NCI-H345 treated with DMSO at 0.1 percent for 48 hours (cell line): ENCODE measurements around the gene TFDP2.
"Not testable (repeated sequence)": the region's sequence is repeated elsewhere in the genome, so short reads cannot be mapped to it uniquely, and the experiment has no call there.

ENCODE experiments used
- DNase-seq: peaks from one replicate; lab custom pipeline; 2025; ENCODE audit not compliant: unreplicated experiment; lab: John Stamatoyannopoulos, UW

Gene TFDP2

DNA sequence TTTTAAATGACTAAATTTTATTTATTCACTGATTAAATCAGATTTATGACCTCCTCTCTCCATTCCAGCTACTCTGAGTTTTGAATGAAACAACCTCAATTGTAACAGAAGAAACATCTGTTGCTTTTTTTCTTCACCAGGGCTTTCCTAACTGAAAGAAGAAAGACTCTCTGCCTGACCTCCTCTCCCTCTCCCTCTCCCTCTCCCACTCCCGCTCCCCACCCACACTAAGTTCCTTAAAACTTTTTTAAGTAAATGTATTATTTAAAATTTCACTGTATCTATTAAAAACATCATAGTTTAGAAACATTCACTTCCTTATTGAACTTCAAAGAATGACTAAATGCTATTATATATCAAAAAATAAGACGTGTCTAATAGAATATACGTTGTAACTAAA lies 122.0 kb downstream of the TFDP2 start:
- DNase-seq = no peak

DNA sequence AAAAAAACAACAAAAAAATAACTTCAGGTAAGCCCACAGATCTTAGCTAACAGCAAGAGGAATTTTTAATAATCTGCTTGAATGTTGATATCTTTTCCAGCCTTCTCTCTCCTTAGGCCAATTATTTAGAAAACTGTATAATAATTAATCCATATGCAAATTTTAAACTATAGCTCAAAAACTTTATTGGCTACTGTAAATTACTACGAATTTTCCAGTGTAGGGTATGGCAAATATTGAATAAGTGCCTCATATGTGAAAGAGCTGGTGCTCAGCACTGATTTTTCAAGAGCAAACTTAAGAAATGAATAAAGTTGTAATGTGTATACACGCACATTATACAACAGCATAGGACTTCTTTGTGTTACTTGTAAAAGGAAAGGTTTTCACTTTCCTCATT lies 123.0 kb downstream of the TFDP2 start:
- no peak for DNase-seq

DNA sequence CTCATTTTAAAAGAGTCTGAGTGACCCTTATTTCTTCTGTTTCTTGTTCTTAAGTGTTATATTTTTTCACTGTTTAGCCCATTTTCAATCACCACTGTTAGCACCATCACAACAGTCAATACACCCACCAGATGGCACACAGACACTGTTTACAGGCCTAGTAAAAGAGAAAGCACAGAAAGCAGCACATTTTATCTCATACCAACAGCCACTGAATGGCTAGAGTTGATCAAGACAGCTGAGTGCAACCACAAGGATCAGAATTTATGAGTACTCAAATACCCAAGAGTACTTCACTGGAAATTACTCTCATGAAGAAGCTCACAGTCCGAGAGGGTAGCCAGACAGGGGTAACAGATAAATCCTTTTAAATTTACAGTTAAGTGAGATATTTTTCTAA lies 127.0 kb downstream of the TFDP2 start:
- DNase-seq = no peak

DNA sequence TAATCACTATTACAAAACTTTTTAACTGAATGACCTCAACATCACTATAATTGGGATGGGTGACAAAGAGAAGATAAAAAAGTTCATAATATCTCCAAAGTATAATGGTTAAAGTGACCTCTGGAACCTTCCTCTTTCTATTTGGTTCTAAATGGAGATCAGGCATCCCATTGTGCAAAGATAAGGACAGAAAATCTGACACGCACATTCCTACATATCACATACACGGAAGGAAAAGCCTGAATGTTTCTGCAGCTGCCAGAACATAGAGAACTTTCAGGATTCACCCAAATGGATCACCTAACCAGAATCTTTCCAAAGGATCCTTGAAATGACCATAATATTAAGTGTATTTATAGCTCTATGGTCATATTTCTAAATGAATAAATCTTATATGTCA lies 128.2 kb downstream of the TFDP2 start:
- no peak for DNase-seq

DNA sequence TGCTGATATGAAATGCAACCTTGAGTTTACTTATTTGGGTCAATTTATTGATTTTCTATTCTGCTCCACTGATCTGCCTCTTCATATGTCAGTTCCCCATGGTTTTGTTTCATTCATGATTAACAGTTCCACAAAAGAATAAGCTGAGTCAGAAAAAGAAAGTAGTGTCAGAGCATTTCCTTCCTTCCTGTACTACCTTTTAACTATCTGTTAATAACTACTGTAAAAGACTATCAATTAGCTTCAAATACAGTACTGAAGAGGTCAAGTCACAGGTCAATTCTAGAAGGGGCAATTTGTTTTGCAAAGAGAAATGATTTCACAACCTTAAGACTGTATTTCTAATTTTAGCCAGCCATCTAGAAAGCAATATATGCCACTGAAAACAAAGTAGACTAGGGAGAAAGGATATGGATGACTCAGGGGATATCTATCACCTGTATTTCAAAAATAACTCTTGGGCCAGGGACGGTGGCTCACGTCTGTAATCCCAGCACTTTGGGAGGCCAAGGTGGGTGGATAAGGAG lies 129.5 kb downstream of the TFDP2 start:
- DNase-seq = no peak

DNA sequence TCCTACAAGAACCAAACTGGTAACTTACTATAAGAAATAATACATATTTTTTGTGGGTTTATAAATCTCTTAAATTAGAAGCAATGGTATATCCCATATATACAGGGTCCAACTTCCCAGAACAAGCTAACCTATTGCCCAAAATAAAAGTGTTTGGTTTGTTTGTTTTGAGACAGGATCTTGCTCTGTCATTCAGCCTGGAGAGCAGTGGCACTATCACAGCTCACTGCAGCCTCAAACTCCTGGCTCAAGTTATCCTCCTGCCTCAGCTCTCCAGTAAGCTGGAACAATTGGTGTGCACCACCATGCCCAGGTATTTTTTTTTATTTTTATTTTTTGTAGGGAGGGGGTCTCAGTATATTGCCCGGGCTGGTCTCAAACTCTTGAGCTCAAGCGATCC lies 135.4 kb downstream of the TFDP2 start:
- DNase-seq = no peak

DNA sequence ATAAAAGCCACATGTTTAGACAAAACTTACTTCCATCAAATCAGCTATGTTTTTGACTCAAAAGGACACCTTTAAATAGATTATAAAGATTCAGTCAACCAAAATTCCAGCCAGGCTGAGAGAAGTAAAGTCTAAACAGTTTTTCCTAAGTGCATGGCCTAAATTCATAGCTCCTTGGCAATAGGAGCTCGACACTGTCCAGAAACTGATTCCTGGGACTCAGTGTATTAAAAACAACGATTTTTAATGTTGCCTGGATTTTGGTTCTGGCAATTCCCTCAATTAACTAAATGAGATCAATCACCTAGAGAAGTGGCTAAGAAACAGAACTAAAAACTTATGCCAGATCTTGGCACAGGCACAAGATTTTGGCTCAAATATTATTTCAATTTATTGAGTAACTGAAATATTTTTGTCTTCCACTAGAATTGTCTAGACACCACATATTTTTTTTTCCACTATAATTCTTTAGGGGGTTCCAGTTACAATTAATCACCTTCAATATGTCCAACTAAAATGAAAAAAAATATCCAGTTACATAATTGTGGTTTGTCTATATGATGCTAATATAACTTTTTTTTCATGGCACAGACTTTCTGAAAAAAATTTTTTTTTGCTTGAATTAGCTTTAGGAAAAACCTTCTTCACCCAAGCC lies 135.9 kb downstream of the TFDP2 start:
- no peak for DNase-seq

DNA sequence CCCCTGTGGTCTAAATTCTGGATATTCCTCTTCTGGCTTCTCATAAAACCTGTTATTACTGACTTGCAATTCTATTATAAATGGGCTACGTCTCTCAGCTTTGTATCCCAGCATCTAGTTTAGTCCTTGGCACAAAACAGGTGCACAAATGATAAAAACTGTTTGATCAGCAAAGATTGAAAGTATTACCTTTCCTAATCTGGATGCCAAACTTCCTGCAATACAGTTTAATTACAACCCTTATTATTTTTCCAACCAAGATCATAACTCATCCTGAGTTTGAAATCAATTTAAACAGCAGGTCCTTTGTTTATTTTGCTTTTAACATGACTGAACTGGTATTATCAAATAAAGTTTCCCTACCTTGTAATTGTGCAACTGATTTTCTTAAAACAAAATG lies 140.3 kb downstream of the TFDP2 start:
- DNase-seq = no peak

DNA sequence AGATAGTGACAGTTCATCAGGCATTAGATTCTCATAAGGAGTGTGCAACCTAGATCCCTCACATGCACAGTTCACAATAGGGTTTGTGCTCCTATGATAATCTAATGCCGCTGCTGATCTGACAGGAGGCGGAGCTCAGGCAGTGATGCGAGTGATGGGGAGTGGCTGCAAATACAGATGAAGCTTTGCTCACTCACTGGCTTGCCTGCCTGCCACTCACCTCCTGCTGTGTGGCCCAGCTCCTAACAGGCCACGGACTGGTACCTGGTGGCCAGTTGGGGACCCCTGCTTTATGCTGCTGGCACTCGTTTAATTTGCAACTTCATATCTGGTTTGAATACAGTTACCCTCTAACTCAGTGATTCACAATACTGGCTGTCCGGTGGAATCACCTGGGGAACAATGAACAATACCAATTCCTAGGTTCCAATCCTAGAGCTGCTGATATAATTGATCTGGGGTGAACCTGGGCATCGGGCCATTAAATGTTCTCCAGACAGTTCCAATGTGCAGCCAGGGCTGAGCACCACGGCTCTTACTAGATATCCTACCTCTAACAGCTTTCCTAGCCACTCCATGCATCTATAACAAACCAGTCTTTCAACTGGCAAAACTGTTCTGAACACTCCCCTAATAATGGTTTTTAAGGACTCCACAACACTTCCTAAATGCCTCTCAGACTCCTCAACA lies 141.5 kb downstream of the TFDP2 start:
- DNase-seq = no peak

DNA sequence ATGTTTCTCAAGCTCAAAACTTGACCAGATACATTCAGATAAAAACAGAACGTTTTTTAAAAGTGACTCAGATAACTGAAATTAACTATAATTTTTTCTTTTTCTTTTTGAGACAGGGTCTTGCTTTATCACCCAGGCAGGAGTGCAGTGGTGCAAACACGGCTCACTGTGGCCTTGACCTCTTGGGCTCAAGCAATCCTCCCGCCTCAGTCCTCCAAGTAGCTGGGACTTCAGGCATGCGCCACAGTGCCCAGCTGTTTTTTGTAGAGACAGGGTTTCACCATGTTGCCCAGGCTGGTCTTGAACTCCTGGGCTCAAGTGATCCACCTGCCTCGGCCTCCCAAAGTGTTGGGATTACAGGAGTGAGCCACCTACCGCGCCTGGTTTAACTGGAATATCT lies 144.4 kb downstream of the TFDP2 start:
- not testable (repeated sequence) for DNase-seq

DNA sequence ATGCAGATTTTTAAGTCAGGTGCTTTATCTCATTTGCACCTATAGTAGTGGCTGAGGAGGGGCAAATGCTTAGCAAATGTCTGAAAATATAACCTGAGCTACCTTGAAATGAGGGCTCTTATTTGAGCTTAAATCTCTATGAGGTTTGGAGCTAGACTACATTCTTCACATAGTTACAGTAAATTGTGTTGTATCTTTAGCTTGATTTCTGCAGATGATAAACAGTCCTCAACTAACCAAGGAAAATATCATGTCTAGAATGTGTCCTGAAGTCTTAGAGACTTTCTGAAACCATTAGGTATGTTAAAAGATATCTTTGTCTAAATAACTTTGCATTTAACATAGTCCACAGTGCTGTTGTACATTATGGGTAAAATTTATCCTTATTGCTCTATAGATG lies 145.3 kb downstream of the TFDP2 start:
- DNase-seq = no peak

DNA sequence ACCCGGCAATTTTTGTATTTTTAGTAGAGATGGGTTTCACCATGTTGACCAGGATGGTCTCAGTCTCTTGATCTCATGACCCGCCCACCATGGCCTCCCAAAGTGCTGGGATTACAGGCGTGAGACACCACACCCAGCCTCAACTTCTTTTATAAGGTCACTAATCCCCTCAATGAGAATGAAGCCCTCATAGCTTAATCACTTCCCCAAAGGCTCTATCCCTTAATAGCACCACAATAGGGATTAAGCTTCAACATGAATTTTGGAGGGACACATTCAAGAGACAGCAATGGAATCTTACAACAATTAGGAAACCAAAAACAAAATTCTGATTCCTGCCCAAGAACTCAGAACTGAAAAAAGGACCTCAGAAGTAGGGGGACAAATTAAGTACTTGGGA lies 146.1 kb downstream of the TFDP2 start:
- DNase-seq = no peak

DNA sequence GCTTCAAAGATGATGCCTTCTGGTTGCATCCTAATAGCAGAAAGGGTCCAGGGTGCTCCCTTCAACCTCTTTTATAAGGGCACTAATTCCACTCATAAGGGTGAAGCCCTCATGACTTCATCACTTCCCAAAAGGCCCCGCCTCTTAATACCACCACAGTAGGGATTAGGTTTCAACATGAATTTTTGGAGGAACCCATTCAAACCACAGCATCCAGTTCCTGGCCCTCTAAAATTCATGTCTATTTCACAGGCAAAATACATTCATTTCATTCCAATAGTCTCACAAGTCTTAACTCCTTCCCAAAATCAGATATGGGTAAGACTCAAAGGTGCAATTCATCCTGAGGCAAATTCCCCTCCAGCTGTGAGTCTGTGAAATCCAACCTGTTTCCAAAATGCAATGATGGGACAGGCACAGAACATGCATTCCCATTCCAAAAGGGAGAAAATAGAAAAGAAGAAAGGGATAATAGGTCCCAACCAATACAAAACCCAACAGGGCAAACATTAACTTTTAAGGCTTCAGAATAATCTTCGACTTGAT lies 148.9 kb downstream of the TFDP2 start:
- no peak for DNase-seq

DNA sequence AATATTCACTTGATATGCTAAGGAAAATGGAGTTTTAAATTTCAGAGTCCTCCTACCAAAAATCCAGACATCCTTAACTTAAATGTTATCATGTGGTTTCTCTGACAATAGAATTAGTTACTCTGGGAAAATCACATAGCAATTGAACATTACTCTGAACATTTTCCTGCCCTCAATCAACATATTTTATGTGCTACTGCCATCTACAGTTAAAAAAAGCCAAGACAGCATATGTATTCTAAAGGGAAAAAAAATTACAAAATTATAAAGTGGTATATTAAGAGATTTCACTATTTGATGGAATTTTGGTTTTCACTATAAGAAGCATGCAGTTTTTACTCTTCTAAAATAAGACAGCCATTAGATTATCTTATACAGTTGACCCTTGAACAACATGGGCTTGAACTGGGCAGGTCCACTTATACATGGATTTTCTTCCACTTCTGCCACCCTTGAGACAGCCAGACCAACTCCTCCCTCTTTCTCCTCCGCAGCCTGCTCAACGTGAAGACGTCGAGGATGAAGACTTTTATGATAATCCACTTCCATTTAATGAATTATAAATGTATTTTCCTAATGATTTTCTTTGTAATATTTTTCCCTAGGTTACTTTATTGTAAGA lies 150.6 kb downstream of the TFDP2 start:
- no peak for DNase-seq

DNA sequence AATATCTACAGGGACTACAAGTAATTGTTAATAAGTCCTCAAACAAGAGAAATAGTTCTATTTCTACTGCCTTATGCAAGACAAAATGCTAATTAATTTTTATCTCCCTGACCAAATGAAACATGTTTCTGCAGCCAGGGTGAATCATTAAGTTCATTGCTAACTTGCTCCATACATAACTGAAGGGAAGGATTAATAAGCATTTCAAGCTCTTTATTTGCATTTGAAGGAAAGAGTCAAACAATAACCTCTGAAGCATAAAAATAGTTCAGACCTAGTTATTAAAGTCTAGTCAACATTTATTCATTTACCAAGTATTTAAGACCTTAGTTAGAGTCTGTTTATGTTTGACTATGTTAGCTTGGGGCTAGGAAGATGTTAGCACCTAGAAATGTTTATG lies 152.9 kb downstream of the TFDP2 start:
- DNase-seq = no peak

DNA sequence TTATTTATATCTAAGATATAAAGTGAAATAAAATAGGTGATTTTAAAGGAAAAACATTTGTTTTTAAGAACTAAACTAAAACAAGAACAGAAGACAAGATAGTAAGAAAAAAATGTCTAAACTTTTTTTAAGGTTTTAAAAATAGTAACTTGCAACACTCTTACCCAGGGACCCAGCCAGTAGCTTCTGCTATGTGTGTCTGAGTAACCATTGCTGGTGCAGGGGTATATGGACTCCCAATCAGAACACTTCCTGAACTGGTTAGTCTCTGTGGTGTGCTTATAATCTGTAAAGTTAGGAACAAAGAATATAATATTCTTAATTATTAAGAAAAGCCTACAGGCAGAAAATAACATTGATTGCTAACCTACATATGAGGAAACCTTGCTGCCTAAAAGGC lies 154.5 kb downstream of the TFDP2 start:
- DNase-seq = no peak

DNA sequence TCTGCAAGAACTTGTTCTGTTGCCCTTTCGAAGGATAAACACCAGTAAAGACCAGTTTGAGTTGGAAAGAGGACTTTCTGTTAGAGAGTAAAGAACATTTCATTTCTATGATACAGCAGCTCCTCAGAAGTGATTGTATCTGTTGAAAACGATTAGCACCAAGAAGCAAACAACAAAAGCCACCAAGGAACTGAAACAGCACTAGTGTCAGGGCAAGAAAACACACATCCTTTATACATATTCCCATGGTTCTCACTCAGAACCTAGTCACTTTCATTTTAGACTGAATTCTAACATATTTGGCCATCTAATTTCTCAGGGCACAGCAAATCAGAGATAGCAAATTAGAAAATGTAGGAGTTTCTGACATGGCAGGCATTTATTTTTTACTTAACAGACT lies 156.8 kb downstream of the TFDP2 start:
- DNase-seq = no peak

DNA sequence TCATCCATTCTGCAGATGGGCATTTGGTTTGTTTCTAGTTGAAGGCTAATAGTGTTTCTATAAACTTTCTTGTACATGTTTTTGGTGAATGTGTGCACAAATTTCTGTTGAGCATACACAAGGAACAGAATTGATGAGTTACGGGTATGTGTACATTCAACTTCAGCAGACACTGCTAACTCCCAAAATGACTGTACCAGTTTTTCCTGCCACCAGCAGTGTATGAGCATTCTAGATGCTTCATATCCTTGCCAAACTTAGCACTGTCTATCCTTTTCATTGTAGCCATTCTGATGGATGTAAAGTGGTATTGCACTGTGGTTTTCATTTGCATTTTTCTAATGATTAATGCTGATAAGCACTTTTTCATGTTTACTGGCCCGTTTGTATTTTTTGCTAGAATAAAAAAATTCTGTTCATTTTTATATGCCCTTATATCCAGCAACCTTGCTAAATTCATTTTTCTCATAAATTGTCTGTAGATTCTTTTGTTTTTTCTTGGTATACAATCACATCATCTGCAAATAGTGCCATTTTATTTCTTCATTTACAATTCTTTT lies 162.7 kb downstream of the TFDP2 start:
- DNase-seq = no peak

DNA sequence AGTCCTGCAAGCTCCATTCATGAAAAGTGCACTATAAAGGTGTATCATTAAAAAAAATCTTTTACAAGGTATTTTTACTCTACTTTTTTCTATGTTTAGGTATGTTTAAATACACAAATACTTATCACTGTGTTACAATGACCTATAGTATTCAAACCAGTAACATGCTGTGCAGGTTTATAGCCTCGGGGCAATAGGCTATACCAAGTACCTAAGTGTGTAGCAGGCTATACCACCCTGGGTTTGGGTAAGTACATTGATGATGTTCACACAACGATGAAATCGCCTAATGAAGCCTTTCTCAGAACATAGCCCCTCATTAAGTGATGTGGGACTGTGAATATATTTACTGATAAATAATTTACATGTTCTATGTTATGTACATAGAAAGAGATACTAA lies 168.3 kb downstream of the TFDP2 start:
- DNase-seq = no peak

DNA sequence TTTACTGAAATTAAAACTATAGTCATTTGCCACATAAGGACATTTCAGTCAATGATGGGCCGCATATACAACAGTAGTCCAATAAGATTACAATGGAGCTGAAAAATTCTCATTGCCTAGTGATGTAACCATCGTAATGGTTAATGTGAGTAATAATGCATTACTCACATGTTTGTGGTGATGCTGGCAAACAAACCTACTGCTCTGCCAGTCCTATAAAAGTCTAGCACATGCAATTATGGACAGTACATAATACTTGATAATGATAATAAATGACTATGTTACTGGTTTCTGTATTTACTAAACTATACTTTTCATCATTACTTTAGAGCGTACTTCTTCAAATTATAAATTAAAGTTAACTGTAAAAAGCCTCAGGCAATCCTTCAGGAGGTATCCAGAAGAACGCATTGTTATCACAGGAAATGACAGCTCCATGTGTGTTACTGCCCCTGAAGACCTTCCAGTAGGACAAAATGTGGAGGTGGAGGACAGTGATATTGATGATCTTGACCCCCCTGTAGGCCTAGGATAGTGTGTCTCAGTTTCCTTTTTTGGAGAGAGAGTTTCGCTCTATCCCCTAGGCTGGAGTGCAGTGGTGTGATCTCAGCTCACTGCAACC lies 170.2 kb downstream of the TFDP2 start:
- DNase-seq = no peak

DNA sequence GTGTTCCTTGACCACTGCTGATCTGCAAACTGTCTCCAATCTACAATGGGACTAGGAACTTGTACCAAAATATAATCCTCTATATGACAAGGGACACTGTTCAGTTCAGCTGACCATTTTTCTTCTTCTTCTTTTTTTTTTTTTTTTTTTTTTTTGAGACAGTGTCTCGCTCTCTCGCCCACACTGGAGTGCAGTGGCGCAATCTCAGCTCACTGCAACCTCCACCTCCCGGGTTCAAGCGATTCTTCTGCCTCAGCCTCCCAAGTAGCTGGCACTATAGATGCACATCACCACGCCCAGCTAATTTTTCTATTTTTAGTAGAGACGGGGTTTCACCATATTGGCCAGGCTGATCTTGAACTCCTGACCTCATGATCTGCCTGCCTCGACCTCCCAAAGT lies 174.6 kb downstream of the TFDP2 start:
- DNase-seq = not testable (repeated sequence)
